ENCODE data around the gene NPTN. TPM values are rescaled to one million over a fixed set of nuclear protein-coding genes. Genes with fewer than 3 reads are reported as not detected.
A peak's percentile ranks its signal among the peaks of the same experiment; 100 is the strongest.

Gene NPTN
- total and polyA plus RNA-seq, 12 donors, result 26.5 to 197 (median 127) TPM

GRCh38 chr15:73617913-73618312 is 15.3 kb downstream of the NPTN start:
- Histone ChIP-seq H3K4me1 (replicated peaks in 1 of 2) (peaks cover 8 to 32% of the 10 kb centered on the region in 2 donors), H3K9me3 (replicated peaks in 1 of 3) (peaks cover 0 to 5% (median 0%) of the 10 kb centered on the region in 3 donors), H3K4me3 (no peak overlapping the region), H3K36me3 (replicated peaks in 1 of 2) (no peaks in the 10 kb centered on the region), H3K27ac (no peak overlapping the region), H3K27me3 (no peaks in the 10 kb centered on the region)
- WGBS, 4 donors, result 80 to 82% (median 81%) methylated on average over 5 of the region's 5 CpGs
- no peak for TF ChIP-seq POLR2A (IDR thresholded peaks at IDR 0.05)
- DNase-seq, result no peak
- intact Hi-C loops (cut with DNase I), result no loop called here

- peaks cover 0 to 5% (median 0%) of the 10 kb centered on the region in 3 donors for H3K9me3 ChIP-seq (replicated peaks in 1 of 3)
- no peak for TF ChIP-seq POLR2A (IDR thresholded peaks at IDR 0.05)
- TF ChIP-seq, protein P1, sequence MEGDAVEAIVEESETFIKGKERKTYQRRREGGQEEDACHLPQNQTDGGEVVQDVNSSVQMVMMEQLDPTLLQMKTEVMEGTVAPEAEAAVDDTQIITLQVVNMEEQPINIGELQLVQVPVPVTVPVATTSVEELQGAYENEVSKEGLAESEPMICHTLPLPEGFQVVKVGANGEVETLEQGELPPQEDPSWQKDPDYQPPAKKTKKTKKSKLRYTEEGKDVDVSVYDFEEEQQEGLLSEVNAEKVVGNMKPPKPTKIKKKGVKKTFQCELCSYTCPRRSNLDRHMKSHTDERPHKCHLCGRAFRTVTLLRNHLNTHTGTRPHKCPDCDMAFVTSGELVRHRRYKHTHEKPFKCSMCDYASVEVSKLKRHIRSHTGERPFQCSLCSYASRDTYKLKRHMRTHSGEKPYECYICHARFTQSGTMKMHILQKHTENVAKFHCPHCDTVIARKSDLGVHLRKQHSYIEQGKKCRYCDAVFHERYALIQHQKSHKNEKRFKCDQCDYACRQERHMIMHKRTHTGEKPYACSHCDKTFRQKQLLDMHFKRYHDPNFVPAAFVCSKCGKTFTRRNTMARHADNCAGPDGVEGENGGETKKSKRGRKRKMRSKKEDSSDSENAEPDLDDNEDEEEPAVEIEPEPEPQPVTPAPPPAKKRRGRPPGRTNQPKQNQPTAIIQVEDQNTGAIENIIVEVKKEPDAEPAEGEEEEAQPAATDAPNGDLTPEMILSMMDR (IDR thresholded peaks at IDR 0.05), result no peak
- no peak for DNase-seq
- H3K4me1 ChIP-seq (replicated peaks in 1 of 2), result peaks cover 8 to 34% of the 10 kb centered on the region in 2 donors
- no peak overlapping the region for H3K4me3 ChIP-seq
- WGBS, 4 donors, result 94 to 98% (median 96%) methylated on average over 2 of the region's 2 CpGs
- intact Hi-C loops (cut with DNase I), result no loop called here
- no peaks in the 10 kb centered on the region for H3K27me3 ChIP-seq
- H3K36me3 ChIP-seq (replicated peaks in 1 of 2), result no peaks in the 10 kb centered on the region
- no peak overlapping the region for H3K27ac ChIP-seq
Observed at GRCh38 chr15:73617301-73617831, 15.8 kb downstream of the NPTN start.

DNA sequence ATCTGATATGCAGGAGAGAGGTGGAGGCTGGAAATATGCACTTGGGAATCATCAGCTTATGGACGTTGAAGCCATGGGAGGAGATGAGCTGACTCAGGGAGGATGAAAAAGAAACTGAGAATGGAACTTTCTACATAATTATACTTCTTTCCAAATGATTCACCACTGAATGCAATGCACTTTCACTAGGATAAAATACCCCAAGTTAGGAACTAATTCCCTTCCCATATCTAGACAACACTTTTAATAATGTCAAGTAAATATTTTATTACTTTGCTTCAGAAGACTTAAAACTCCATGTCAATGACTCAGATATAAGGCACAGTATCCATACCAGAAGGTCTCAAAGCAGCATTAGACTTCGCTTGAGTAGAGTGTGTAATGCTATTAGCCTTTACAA is 24.2 kb downstream of the NPTN start:
- H3K36me3 ChIP-seq (replicated peaks in 1 of 2), result no peaks in the 10 kb centered on the region
- no peak overlapping the region for H3K4me3 ChIP-seq
- H3K9me3 ChIP-seq (replicated peaks in 1 of 3), result no peaks in the 10 kb centered on the region
- peak overlapping the region in 1 of 5 donors; percentile 45 for H3K27ac ChIP-seq
- TF ChIP-seq, protein P1 (IDR thresholded peaks at IDR 0.05), result no peak
- no peak for TF ChIP-seq POLR2A (IDR thresholded peaks at IDR 0.05)
- H3K4me1 ChIP-seq (replicated peaks in 1 of 2), result peaks cover 12 to 49% of the 10 kb centered on the region in 2 donors
- WGBS, 4 donors, result 55 to 66% (median 59%) methylated on average over 2 of the region's 2 CpGs
- H3K27me3 ChIP-seq, result no peaks in the 10 kb centered on the region
- DNase-seq, result no peak
- intact Hi-C loops (cut with DNase I), result no loop called here

- 87 to 92% (median 89%) methylated on average over 1 of the region's 1 CpG for WGBS, 4 donors
- no peak overlapping the region for H3K27ac ChIP-seq
- H3K4me1 ChIP-seq (replicated peaks in 1 of 2), result peaks cover 12 to 52% of the 10 kb centered on the region in 2 donors
- no peak overlapping the region for H3K4me3 ChIP-seq
- DNase-seq, result no peak
- intact Hi-C loops (cut with DNase I), result no loop called here
- no peaks in the 10 kb centered on the region for H3K27me3 ChIP-seq
- no peaks in the 10 kb centered on the region for H3K9me3 ChIP-seq (replicated peaks in 1 of 3)
- TF ChIP-seq, protein P1 (IDR thresholded peaks at IDR 0.05), result no peak
- no peak for TF ChIP-seq POLR2A (IDR thresholded peaks at IDR 0.05)
- H3K36me3 ChIP-seq (replicated peaks in 1 of 2), result no peaks in the 10 kb centered on the region
Observed at GRCh38 chr15:73608475-73608874, 24.7 kb downstream of the NPTN start.

DNA sequence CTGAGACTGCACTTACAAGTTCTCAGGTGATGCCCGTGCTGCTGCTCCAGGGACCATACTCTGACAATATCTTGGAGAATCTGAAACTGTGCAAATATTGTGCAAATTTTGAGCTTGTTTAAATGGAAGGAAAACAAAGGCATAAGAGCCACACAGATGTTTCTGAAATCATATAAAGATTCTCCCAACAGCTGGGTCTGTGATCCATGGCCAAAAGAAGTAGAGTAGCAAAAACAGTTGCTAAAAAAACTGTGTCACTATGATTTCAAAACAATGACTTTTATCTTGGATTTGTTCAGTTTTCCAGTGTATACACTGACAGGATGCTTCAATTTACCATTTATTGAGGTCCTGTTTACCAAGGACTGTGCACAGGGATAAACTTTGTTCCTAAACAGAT is 25.3 kb downstream of the NPTN start:
- intact Hi-C loops (cut with DNase I), result no loop called here
- no peak overlapping the region for H3K27ac ChIP-seq
- H3K4me1 ChIP-seq (replicated peaks in 1 of 2), result peaks cover 12 to 52% of the 10 kb centered on the region in 2 donors
- DNase-seq, result no peak
- H3K27me3 ChIP-seq, result no peaks in the 10 kb centered on the region
- TF ChIP-seq, protein P1 (IDR thresholded peaks at IDR 0.05), result no peak
- no peak for TF ChIP-seq POLR2A (IDR thresholded peaks at IDR 0.05)
- H3K4me3 ChIP-seq, result no peak overlapping the region
- no peaks in the 10 kb centered on the region for H3K9me3 ChIP-seq (replicated peaks in 1 of 3)
- no peaks in the 10 kb centered on the region for H3K36me3 ChIP-seq (replicated peaks in 1 of 2)
- WGBS, 4 donors, result 85 to 100% (median 89%) methylated on average over 1 of the region's 1 CpG

Data from adrenal gland (tissue), 12 donors.